Ramos (cell line): ENCODE measurements around the gene SRP72.

Experiments
- in situ Hi-C: fragments of 300-500 bp; cut with MboI; formaldehyde crosslinking; loops from one replicate; pipeline ENCODE4 v1.14.3; 2022; ENCODE audit warnings: low sequenced_read_pairs; ENCODE audit not compliant: unreplicated experiment

The SRP72 gene

GRCh38 chr4:56537147-56537546 lies 69.7 kb downstream of the SRP72 start:
- in situ Hi-C loops, result no loop called here

- in situ Hi-C loops, result no loop called here
Measured at GRCh38 chr4:56540826-56541225, 73.4 kb downstream of the SRP72 start.

- in situ Hi-C loops, result no loop called here
Measured at GRCh38 chr4:56544573-56545131, 77.2 kb downstream of the SRP72 start.

DNA sequence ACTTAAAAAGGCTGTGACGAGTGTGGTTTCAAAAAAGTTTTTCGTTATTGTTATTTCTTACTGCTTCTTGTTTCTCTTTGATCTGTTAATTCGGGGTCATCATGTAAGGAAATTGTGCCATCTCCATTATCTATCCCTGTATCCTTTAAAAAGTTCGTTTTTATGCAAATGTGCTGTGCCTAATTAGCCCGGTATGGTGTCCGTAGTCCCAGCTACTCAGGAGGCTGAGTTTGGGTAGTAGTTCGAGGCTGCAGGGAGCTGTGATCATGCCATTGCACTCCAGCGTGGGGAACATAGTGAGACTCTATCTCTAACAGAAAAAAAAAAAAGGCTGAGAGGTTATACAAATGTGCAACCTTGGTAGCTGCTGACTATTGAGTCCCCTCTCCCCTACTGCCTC lies 83.2 kb downstream of the SRP72 start:
- in situ Hi-C loops, result no loop called here

GRCh38 chr4:56551516-56551915 lies 84.1 kb downstream of the SRP72 start:
- in situ Hi-C loops, result no loop called here

- in situ Hi-C loops, result no loop called here
Measured at GRCh38 chr4:56552273-56552672, 84.9 kb downstream of the SRP72 start.
